DMS53 treated with DMSO at 0.1 percent for 48 hours (cell line): ENCODE measurements around the gene RASSF1.

ENCODE experiments used
- DNase-seq: peaks from one replicate; lab custom pipeline; 2025; ENCODE audit not compliant: unreplicated experiment; lab: John Stamatoyannopoulos, UW

RASSF1 gene

GRCh38 chr3:50345008-50345407, 4.4 kb upstream of the RASSF1 start:
- no peak for DNase-seq

GRCh38 chr3:50342813-50343633, 2.4 kb upstream of the RASSF1 start:
- no peak for DNase-seq

- no peak for DNase-seq
These were observed 1.5 kb upstream of the RASSF1 start for GRCh38 chr3:50341996-50342650.

- no peak for DNase-seq
These were observed 901 bp upstream of the RASSF1 start for GRCh38 chr3:50341537-50341936.

GRCh38 chr3:50340147-50340447, 539 bp downstream of the RASSF1 start:
- DNase-seq, result no peak

GRCh38 chr3:50339485-50340146, 1.0 kb downstream of the RASSF1 start:
- DNase-seq, result no peak

GRCh38 chr3:50338965-50339364, 1.7 kb downstream of the RASSF1 start:
- no peak for DNase-seq

- peak; percentile 74 for DNase-seq
These were observed 3.3 kb downstream of the RASSF1 start for GRCh38 chr3:50337175-50337861.

- no peak for DNase-seq
These were observed 4.0 kb downstream of the RASSF1 start for GRCh38 chr3:50336452-50337174.

- DNase-seq, result no peak
These were observed 6.1 kb downstream of the RASSF1 start for GRCh38 chr3:50334339-50335075.

GRCh38 chr3:50333744-50334328, 6.8 kb downstream of the RASSF1 start:
- no peak for DNase-seq

- no peak for DNase-seq
These were observed 9.2 kb downstream of the RASSF1 start for GRCh38 chr3:50331364-50331907.

GRCh38 chr3:50330330-50330729, 10.3 kb downstream of the RASSF1 start:
- no peak for DNase-seq

- peak; percentile 56 for DNase-seq
These were observed 12.5 kb downstream of the RASSF1 start, which contains the start of gene TUSC2 for GRCh38 chr3:50327943-50328691. Gene TUSC2, minus strand, starts transcription at chr3:50328223. Its CDS starts 124 bp downstream, at chr3:50328099.

- no peak for DNase-seq
These were observed 13.5 kb downstream of the RASSF1 start for GRCh38 chr3:50327129-50327528.

- no peak for DNase-seq
These were observed 14.5 kb downstream of the RASSF1 start for GRCh38 chr3:50326182-50326541.

- no peak for DNase-seq
These were observed 15.0 kb downstream of the RASSF1 start for GRCh38 chr3:50325497-50326181.

GRCh38 chr3:50325113-50325480, 15.5 kb downstream of the RASSF1 start:
- DNase-seq, result no peak
